ENCODE data around the gene PDCD1.
A peak's percentile ranks its signal among the peaks of the same experiment; 100 is the strongest.
"Not testable (repeated sequence)": the region's sequence is repeated elsewhere in the genome, so short reads cannot be mapped to it uniquely, and the experiment has no call there.

Gene PDCD1

GRCh38 chr2:241879326-241879725 is 20.6 kb upstream of the PDCD1 start:
- no peak for DNase-seq (ENCODE audit: low read depth in 1 of 2, low spot score in 1 of 2)

GRCh38 chr2:241877989-241878970 is 19.6 kb upstream of the PDCD1 start:
- peak; percentile 57 to 66 for DNase-seq (ENCODE audit: low read depth in 1 of 2, low spot score in 1 of 2)

GRCh38 chr2:241877197-241877685 is 18.5 kb upstream of the PDCD1 start:
- no peak for DNase-seq (ENCODE audit: low read depth in 1 of 2, low spot score in 1 of 2)

- DNase-seq (ENCODE audit: low read depth in 1 of 2, low spot score in 1 of 2) = no peak
These were observed 18.0 kb upstream of the PDCD1 start for GRCh38 chr2:241876528-241877196.

- not testable (repeated sequence) for DNase-seq (ENCODE audit: low read depth in 1 of 2, low spot score in 1 of 2)
These were observed 17.2 kb upstream of the PDCD1 start for GRCh38 chr2:241875754-241876527.

GRCh38 chr2:241874277-241874925 is 15.7 kb upstream of the PDCD1 start:
- no peak for DNase-seq (ENCODE audit: low read depth in 1 of 2, low spot score in 1 of 2)

- no peak for DNase-seq (ENCODE audit: low read depth in 1 of 2, low spot score in 1 of 2)
These were observed 15.1 kb upstream of the PDCD1 start for GRCh38 chr2:241873803-241874110.

GRCh38 chr2:241873081-241873802 is 14.5 kb upstream of the PDCD1 start:
- no peak for DNase-seq (ENCODE audit: low read depth in 1 of 2, low spot score in 1 of 2)

- no peak for DNase-seq (ENCODE audit: low read depth in 1 of 2, low spot score in 1 of 2)
These were observed 13.6 kb upstream of the PDCD1 start for GRCh38 chr2:241872313-241872642.

GRCh38 chr2:241871538-241872312 is 13.0 kb upstream of the PDCD1 start:
- DNase-seq (ENCODE audit: low read depth in 1 of 2, low spot score in 1 of 2) = no peak

GRCh38 chr2:241870611-241871537 is 12.2 kb upstream of the PDCD1 start:
- no peak for DNase-seq (ENCODE audit: low read depth in 1 of 2, low spot score in 1 of 2)

- DNase-seq (ENCODE audit: low read depth in 1 of 2, low spot score in 1 of 2) = no peak
These were observed 11.4 kb upstream of the PDCD1 start for GRCh38 chr2:241870081-241870541.

GRCh38 chr2:241869087-241869961 is 10.6 kb upstream of the PDCD1 start, which contains the start of gene RTP5:
Gene RTP5, plus strand, starts transcription at chr2:241869729. Its CDS starts 28 bp downstream, at chr2:241869757.
- no peak for DNase-seq (ENCODE audit: low read depth in 1 of 2, low spot score in 1 of 2)

GRCh38 chr2:241868661-241869081 is 10.0 kb upstream of the PDCD1 start:
- DNase-seq (ENCODE audit: low read depth in 1 of 2, low spot score in 1 of 2) = no peak

GRCh38 chr2:241867776-241868420 is 9.2 kb upstream of the PDCD1 start:
- DNase-seq (ENCODE audit: low read depth in 1 of 2, low spot score in 1 of 2) = peak in 1 of 2 donors; percentile 40

- no peak for DNase-seq (ENCODE audit: low read depth in 1 of 2, low spot score in 1 of 2)
These were observed 8.3 kb upstream of the PDCD1 start for GRCh38 chr2:241866790-241867645.
